ENCODE measurements around the gene GIPC1.

GIPC1 gene

DNA sequence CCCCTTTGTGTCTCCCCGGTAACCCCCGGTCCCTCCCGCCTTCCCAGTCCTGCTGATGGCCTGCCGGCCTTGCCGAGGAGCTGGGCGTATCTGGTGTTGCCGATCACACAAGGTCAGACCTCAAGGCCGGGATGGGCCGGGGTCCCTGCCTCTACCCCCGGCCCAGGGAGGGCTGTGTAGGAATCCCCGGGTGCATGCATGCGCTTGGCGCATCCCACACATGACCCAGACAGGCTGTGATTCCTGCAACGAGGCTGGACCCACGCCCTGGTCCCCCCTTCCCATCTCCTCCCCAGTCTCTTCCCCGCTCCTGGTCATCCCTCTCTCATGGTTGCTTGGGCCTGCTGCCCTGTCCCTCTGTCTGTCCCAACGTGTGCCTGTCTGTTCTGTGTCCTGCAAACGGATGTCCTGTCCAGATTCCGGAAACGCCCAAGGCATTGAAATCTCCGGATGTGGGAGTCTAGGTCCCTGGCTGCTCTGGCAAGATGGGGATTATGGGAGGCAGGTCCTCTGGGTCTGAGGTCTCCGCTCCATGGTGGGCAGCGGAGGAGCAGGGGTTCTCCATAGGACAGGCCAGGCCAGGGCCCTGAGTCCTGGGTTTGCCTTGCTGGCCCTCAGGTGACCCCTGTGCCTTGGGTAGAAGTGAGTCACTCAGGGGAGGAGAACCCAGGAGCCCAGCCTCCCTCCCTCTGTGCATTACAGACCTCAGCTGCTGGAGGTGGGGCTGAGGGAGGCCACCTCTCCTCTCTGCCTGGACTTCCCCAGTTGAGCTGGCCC lies 61.2 kb downstream of the GIPC1 start:
- no peak for DNase-seq (ENCODE audit: low read depth in 2 of 2)

DNA sequence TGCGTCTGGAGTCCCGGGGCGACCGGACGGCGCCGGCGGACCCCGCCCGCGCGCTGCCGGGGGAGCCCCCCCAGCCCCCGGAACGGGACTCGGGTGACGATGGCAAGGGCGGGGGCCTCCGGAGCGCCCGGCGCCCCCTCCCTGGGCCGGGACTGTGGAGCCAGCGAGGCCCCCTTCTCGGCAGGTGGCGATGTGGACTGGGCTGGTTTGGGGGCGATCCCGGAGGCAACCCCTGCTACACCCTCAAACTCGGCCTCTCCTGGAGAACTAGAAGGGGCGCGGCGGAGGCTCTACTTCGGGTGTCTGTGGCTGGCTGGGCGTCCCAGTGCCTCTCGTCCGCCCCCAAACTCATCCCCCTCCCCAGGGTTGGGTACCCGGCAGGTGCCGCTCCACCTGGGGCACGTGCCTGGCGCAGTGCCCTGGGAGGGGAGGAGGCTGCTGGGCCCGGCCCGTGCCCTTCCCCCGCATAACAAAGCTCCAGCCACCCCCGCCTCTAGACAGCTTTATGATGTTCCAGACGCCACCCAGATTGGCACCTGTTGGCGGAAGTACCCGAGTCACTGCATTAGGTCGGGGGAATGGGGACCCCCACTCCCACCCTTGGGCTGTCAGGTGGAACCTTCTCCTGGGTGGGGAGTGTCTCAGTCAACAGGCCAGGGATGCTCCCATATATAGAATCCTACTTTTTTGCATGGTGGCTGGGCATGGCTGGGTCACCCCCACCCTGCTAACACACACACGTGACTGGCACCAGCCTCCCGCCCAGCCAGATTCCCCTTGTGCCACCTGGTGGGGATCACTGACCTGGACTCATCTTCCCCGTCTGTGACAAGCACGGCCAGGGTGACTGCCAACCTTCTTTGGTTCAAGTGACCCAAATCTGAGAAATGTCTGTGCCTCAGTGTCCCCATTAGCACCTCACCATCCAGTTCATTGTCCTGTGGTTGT lies 62.1 kb downstream of the GIPC1 start:
- no peak for DNase-seq (ENCODE audit: low read depth in 2 of 2)

DNA sequence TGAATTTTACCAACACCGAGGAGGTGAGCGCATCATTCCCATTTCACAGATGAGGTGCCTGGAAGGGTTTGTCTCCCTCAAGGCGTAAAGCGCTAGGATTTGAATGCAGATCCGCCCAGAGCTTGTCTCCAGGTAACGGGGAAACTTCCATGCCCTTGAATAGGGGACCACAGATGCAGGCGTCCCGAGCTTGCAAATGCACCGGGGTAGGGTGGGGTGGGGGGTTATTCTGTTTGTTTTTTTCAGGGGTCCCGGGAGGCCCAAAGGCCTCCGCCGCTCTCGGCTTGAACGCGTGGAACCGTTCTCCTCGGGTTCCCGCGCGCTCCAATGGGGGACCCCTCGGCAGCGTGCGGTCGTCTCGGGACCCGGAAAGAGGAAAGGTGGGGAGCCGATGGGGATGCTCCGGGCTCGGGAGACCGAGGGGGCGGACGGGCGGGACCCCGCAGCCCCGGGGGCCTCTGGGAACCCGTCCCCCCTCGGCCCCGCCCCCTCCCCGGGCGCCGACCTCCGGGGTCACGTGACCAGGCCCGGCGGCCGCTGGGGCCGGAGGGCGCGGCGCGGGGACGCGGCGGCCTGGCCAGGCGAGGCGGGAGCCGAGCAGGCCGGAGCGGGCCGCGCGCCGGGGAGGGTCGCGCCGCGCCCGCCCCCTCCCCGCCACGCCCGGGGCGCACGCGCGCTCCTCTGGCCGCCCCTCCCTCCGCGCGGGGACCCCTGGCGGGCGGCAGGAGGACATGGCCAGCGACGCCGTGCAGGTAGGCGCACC lies 63.0 kb downstream of the GIPC1 start, which contains the start of gene PKN1:
PKN1 (plus strand) TSS at position 516 of the 763 bp plus-strand sequence; CDS start at position 732, 216 bp downstream.
- DNase-seq (ENCODE audit: low read depth in 2 of 2) = peak in 1 of 2 donors; percentile 53

DNA sequence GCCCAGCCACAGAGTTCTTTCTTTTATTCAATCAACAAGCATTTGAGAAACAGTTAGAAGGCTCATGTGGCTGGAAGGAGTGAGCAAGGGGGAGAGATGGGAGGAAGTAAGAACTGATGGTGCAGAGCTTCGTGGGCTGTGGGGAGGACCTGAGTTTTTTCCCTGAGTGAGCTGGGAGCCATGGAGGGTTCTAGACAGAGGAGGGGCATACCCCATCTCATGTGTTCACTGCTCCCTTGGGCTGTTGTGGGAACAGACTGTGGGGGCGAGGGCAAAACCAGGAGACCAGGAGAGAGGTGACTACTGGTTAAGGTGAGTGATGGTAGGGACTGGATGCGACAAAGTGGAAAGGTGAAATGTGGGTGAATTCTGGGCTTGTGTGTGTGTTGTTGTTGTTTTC lies 65.2 kb downstream of the GIPC1 start:
- no peak for DNase-seq (ENCODE audit: low read depth in 2 of 2)

DNA sequence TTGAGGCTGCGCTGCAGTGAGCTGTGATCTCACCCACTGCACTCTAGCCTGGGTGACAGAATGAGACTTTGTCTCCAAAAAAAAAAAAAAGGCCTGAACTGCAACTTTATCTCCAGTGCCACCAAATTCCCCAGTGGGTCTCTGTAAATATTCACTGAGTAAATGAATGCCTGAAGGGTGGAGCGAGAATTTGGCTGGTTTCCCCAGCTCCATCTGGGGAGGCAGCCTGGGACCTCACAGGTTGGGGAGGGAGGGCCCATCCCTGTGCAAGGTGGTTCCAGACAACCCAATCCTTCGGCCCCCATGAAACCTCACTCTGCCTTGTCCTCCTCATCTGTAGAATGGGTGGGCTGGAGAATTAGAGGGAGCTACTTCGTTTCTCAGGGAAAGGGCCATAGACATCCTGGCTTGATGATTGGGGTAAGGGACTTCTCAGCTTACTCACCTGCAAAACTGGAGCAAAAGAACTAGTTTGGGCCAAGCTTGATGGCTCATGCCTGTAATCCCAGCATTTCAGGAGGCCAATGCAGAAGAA lies 67.0 kb downstream of the GIPC1 start:
- DNase-seq (ENCODE audit: low read depth in 2 of 2) = no peak

Data from stimulated activated CD8-positive, alpha-beta memory T cell treated with anti-CD3 and anti-CD28 coated beads, Interleukin-15, amount 100 ng/mL, for 48 hours (primary cell).